ENCODE results near the gene SLC4A1.

Gene SLC4A1

GRCh38 chr17:44283344-44284023 lies 15.5 kb upstream of the SLC4A1 start:
- no peak for DNase-seq

GRCh38 chr17:44282264-44282663 lies 14.3 kb upstream of the SLC4A1 start:
- DNase-seq, result no peak

GRCh38 chr17:44281570-44281969 lies 13.6 kb upstream of the SLC4A1 start:
- no peak for DNase-seq

GRCh38 chr17:44280392-44280937 lies 12.5 kb upstream of the SLC4A1 start:
- DNase-seq, result no peak

GRCh38 chr17:44279666-44280391 lies 11.9 kb upstream of the SLC4A1 start:
- no peak for DNase-seq

- DNase-seq, result no peak
Observed at GRCh38 chr17:44279346-44279665, 11.4 kb upstream of the SLC4A1 start.

- no peak for DNase-seq
Observed at GRCh38 chr17:44277976-44278375, 10.0 kb upstream of the SLC4A1 start.

- DNase-seq, result no peak
Observed at GRCh38 chr17:44273607-44274006, 5.7 kb upstream of the SLC4A1 start.

- DNase-seq, result no peak
Observed at GRCh38 chr17:44272954-44273353, 5.0 kb upstream of the SLC4A1 start.

GRCh38 chr17:44272321-44272951 lies 4.5 kb upstream of the SLC4A1 start:
- DNase-seq, result no peak

GRCh38 chr17:44269535-44270240 lies 1.8 kb upstream of the SLC4A1 start:
- no peak for DNase-seq

GRCh38 chr17:44268709-44269534 lies 987 bp upstream of the SLC4A1 start:
- DNase-seq, result no peak

GRCh38 chr17:44267165-44267455 lies 825 bp downstream of the SLC4A1 start:
- DNase-seq, result no peak

- DNase-seq, result no peak
Observed at GRCh38 chr17:44266402-44267164, 1.4 kb downstream of the SLC4A1 start.

- no peak for DNase-seq
Observed at GRCh38 chr17:44263345-44263902, 4.5 kb downstream of the SLC4A1 start.

GRCh38 chr17:44262654-44263225 lies 5.2 kb downstream of the SLC4A1 start:
- DNase-seq, result no peak

GRCh38 chr17:44260296-44260695 lies 7.6 kb downstream of the SLC4A1 start:
- no peak for DNase-seq

GRCh38 chr17:44258811-44259351 lies 9.1 kb downstream of the SLC4A1 start:
- DNase-seq, result no peak

- no peak for DNase-seq
Observed at GRCh38 chr17:44257815-44258760, 9.8 kb downstream of the SLC4A1 start.

- DNase-seq, result no peak
Observed at GRCh38 chr17:44256671-44257070, 11.3 kb downstream of the SLC4A1 start.

Data from activated effector memory CD4-positive, alpha-beta T cell treated with anti-CD3 and anti-CD28 coated beads, Interleukin-2, amount 50 U/mL, for 16 hours (primary cell).